HepG2 (cell line): ENCODE measurements around the gene CDH12.

Source experiments
- ATF1 ChIP-seq: IDR thresholded peaks from 2 replicates; pipeline ENCODE4 v1.6.1; 2016; ENCODE audit warnings: mild to moderate bottlenecking, control low read depth
- CTCF ChIP-seq: sonication (generic); formaldehyde crosslinking; IDR thresholded peaks from 2 replicates; pipeline ENCODE4 v1.5.0; 2020; ENCODE audit warnings: mild to moderate bottlenecking, missing genetic modification reagents, moderate library complexity
- FOXJ3 ChIP-seq: sonication (generic); formaldehyde crosslinking; IDR thresholded peaks from 2 replicates; pipeline ENCODE4 v1.4.0; 2020; ENCODE audit warnings: missing genetic modification reagents, mild to moderate bottlenecking, borderline replicate concordance
- ZNF737 ChIP-seq: sonication (generic); formaldehyde crosslinking; IDR thresholded peaks from 2 replicates; pipeline ENCODE4 v1.5.0; 2020; ENCODE audit warnings: missing genetic modification reagents, mild to moderate bottlenecking, borderline replicate concordance

GRCh38 chr5:21826884-21827283, 1026.3 kb downstream of the CDH12 start:
- no peak for TF ChIP-seq ATF1 (CRISPR knock-in tag)
- TF ChIP-seq ZNF737 (CRISPR knock-in tag), result no peak
- TF ChIP-seq CTCF, result no peak
- no peak for TF ChIP-seq FOXJ3
